ENCODE measurements around the gene MYO1D. TPM values are rescaled to one million over a fixed set of nuclear protein-coding genes. Genes with fewer than 3 reads are reported as not detected.
A peak's percentile ranks its signal among the peaks of the same experiment; 100 is the strongest.

Gene MYO1D
- total and polyA plus RNA-seq, 8 donors, result 16.7 to 43.0 (median 29.4) TPM

DNA sequence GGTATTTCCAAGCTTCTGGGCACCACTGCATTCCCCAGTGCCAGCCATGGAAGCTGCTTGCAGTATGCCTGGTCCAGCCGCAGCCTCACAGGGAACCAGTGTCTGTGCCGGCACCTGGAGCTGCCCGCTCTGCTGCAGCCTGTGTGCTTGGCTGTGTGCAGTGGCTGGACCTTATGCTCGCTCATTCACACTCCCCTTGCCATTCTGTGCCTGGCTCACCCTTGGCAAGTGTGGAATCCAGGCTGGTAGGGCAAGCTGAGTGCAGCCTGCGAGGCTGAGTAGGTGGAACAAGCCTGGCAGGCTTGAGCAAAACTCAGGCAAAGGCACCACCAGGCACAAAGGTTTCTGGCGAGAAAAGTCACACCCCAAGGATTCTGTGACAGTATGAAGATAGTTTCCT lies 144.0 kb downstream of the MYO1D start:
- Histone ChIP-seq H3K9me3 (no peaks in the 10 kb centered on the region), H3K4me3 (no peak overlapping the region), H3K36me3 (peaks cover 0 to 7% (median 0%) of the 10 kb centered on the region in 3 donors), H3K27ac (no peak overlapping the region), H3K4me1 (no peaks in the 10 kb centered on the region), H3K27me3 (no peaks in the 10 kb centered on the region)
- no peak for FAIRE-seq
- no peak for DNase-seq
- intact Hi-C loops (cut with DNase I), result no loop called here
- ATAC-seq, result no peak
- 82 to 97% methylated on average over 6 of the region's 6 CpGs for WGBS, 2 donors
- TF ChIP-seq, protein P1, sequence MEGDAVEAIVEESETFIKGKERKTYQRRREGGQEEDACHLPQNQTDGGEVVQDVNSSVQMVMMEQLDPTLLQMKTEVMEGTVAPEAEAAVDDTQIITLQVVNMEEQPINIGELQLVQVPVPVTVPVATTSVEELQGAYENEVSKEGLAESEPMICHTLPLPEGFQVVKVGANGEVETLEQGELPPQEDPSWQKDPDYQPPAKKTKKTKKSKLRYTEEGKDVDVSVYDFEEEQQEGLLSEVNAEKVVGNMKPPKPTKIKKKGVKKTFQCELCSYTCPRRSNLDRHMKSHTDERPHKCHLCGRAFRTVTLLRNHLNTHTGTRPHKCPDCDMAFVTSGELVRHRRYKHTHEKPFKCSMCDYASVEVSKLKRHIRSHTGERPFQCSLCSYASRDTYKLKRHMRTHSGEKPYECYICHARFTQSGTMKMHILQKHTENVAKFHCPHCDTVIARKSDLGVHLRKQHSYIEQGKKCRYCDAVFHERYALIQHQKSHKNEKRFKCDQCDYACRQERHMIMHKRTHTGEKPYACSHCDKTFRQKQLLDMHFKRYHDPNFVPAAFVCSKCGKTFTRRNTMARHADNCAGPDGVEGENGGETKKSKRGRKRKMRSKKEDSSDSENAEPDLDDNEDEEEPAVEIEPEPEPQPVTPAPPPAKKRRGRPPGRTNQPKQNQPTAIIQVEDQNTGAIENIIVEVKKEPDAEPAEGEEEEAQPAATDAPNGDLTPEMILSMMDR (IDR thresholded peaks at IDR 0.05), result no peak

DNA sequence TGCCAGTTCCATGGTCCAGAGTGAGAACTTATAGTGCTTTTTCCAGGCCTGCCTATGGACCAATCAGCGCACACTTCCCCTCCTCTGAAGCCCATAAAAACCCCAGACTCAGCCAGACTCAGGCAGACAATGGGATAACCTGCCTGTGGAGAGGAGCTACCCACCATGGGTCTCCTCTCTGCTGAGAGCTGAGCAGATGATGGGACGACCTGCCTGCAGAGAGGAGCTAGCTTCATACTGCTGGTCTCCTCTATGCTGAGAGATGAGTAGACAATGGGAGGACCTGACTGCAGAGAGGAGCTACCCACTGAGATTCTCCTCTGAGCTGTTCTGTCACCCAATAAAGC lies 144.7 kb downstream of the MYO1D start:
- intact Hi-C loops (cut with DNase I), result no loop called here
- Histone ChIP-seq H3K27me3 (no peaks in the 10 kb centered on the region), H3K4me3 (no peak overlapping the region), H3K27ac (no peak overlapping the region), H3K4me1 (no peaks in the 10 kb centered on the region), H3K36me3 (peaks cover 0 to 7% (median 0%) of the 10 kb centered on the region in 3 donors), H3K9me3 (no peaks in the 10 kb centered on the region)
- ATAC-seq (no peak), FAIRE-seq (no peak), DNase-seq (no peak)
- TF ChIP-seq, protein P1 (IDR thresholded peaks at IDR 0.05), result no peak
- 97 to 98% methylated on average over 2 of the region's 2 CpGs for WGBS, 2 donors

DNA sequence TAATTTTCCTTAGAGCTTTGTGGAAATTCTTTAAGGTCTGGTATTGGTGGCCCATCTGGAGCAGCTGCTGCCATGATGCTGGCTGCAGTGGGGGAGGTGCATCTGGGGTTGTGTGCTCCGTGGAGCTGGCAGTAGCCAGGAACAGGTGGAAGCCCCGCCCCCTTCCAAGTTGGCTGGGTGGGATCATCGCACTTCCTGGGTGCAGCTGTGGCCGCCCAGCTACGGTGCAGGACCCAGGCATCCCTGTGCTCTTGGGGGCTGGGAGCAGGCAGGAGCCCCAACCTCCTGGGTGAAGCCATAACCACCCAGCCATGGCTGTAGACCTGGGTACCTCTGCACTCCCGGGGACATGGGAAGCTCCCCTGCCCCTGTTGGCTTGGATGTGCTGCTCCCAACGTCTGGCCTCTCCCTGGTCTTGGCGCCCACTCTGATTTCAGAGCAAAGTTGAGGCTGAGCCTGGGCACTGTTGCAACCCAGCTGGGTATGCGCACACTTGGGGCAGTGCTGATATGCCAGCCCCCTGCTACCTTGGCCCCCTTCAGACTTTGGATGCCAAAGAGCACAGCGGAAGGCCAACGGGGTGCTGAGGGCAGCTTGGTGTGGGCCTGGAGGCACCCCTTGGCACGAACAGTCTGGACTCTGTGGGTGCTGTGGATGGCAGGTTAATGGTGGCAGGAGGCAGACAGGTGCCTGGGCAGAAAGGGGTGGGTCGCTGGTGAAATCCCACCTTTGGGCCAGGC lies 145.2 kb downstream of the MYO1D start:
- 95 to 96% methylated on average over 13 of the region's 13 CpGs for WGBS, 2 donors
- no peaks in the 10 kb centered on the region for H3K27me3 ChIP-seq
- FAIRE-seq, result no peak
- H3K27ac ChIP-seq, result no peak overlapping the region
- H3K4me3 ChIP-seq, result no peak overlapping the region
- peak in 1 of 6 donors; percentile 49 for DNase-seq
- TF ChIP-seq, protein P1 (IDR thresholded peaks at IDR 0.05), result no peak
- H3K9me3 ChIP-seq, result no peaks in the 10 kb centered on the region
- peaks cover 0 to 7% (median 0%) of the 10 kb centered on the region in 3 donors for H3K36me3 ChIP-seq
- no peak for ATAC-seq
- intact Hi-C loops (cut with DNase I), result no loop called here
- H3K4me1 ChIP-seq, result no peaks in the 10 kb centered on the region

GRCh38 chr17:32727681-32728080 lies 149.2 kb downstream of the MYO1D start:
- ATAC-seq, result no peak
- Histone ChIP-seq H3K9me3 (no peaks in the 10 kb centered on the region), H3K27ac (no peak overlapping the region), H3K4me3 (no peak overlapping the region), H3K27me3 (no peaks in the 10 kb centered on the region), H3K36me3 (peaks cover 0 to 4% (median 0%) of the 10 kb centered on the region in 3 donors), H3K4me1 (no peaks in the 10 kb centered on the region)
- DNase-seq, result no peak
- intact Hi-C loops (cut with DNase I), result no loop called here
- TF ChIP-seq, protein P1 (IDR thresholded peaks at IDR 0.05), result no peak
- FAIRE-seq, result no peak

- DNase-seq (no peak), FAIRE-seq (no peak), ATAC-seq (no peak)
- Histone ChIP-seq H3K36me3 (peaks cover 0 to 3% (median 0%) of the 10 kb centered on the region in 3 donors), H3K4me3 (no peak overlapping the region), H3K27ac (no peak overlapping the region), H3K9me3 (no peaks in the 10 kb centered on the region), H3K27me3 (no peaks in the 10 kb centered on the region), H3K4me1 (no peaks in the 10 kb centered on the region)
- WGBS, 2 donors, result 98 to 100% methylated on average over 1 of the region's 1 CpG
- intact Hi-C loops (cut with DNase I), result no loop called here
- TF ChIP-seq, protein P1 (IDR thresholded peaks at IDR 0.05), result no peak
Measured at GRCh38 chr17:32725697-32726096, 151.2 kb downstream of the MYO1D start.

All from pancreas (tissue), 10 donors.